ENCODE results near the gene NPEPL1.

DNA sequence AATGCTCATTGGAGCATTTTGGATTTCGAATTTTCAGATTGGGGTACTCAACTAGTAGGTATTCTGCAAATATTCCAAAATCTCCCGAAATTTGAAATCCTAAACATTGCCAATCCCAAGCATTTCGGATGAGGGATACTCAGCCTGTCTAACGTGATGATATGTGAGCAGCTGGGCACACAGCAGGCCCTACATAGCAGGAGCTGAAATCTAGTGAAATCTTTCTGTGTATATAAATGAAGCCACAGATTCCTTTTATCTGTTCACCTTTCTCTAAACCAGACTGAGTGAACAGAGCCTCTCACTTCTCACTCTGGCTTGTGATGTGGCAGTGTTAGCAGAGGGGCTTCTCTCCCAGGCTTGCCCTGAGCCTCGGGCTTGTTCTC lies 23.7 kb upstream of the NPEPL1 start:
- TF ChIP-seq, protein P1, sequence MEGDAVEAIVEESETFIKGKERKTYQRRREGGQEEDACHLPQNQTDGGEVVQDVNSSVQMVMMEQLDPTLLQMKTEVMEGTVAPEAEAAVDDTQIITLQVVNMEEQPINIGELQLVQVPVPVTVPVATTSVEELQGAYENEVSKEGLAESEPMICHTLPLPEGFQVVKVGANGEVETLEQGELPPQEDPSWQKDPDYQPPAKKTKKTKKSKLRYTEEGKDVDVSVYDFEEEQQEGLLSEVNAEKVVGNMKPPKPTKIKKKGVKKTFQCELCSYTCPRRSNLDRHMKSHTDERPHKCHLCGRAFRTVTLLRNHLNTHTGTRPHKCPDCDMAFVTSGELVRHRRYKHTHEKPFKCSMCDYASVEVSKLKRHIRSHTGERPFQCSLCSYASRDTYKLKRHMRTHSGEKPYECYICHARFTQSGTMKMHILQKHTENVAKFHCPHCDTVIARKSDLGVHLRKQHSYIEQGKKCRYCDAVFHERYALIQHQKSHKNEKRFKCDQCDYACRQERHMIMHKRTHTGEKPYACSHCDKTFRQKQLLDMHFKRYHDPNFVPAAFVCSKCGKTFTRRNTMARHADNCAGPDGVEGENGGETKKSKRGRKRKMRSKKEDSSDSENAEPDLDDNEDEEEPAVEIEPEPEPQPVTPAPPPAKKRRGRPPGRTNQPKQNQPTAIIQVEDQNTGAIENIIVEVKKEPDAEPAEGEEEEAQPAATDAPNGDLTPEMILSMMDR (IDR thresholded peaks at IDR 0.05): no peak
- no peak for TF ChIP-seq POLR2AphosphoS5 (IDR thresholded peaks at IDR 0.05)
- no peak for TF ChIP-seq POLR2A (IDR thresholded peaks at IDR 0.05)
- no peak for TF ChIP-seq EP300 (IDR thresholded peaks at IDR 0.05)
